Common myeloid progenitor, CD34-positive (primary cell): ENCODE results near the gene ELAVL4.
"Not testable (repeated sequence)": the region's sequence is repeated elsewhere in the genome, so short reads cannot be mapped to it uniquely, and the experiment has no call there.

ENCODE experiments used
- CTCF ChIA-PET: fragments of 350-600 bp; sonication (Branson Sonifier 250); formaldehyde crosslinking; loops from one replicate; lab custom pipeline; 2021; ENCODE audit warnings: antibody characterized with exemption; lab: Charles Lee
- POLR2A ChIA-PET: fragments of 350-600 bp; sonication (Branson Sonifier 250); formaldehyde crosslinking; loops from one replicate; lab custom pipeline; 2021; ENCODE audit warnings: antibody characterized with exemption; lab: Charles Lee
- DNase-seq, 3 donors: peaks; one replicate each; pipeline versions ENCODE4 v3.0.0 to v3.0.0-alpha.2; 2013
- H3K27ac ChIP-seq, 2 experiments: 1 replicate in 1 of 2; 2 replicates in 1 of 2; pipeline ENCODE4 v1.7.0; 2013; ENCODE audit warnings: inconsistent platforms in 2 of 2, low read length in 2 of 2, mild to moderate bottlenecking in 2 of 2, low read depth in 1 of 2, moderate library complexity in 1 of 2; ENCODE audit not compliant: severe bottlenecking in 2 of 2, insufficient read depth in 1 of 2, poor library complexity in 1 of 2
- H3K27me3 ChIP-seq, 5 experiments: replicated peaks in 2 of 5; 1 replicate in 3 of 5; 2 replicates in 2 of 5; pipeline versions ENCODE4 v1.6.1 to v1.7.0; 2013; ENCODE audit warnings: low read length in 4 of 5, mild to moderate bottlenecking in 2 of 5, moderate library complexity in 2 of 5, inconsistent platforms in 1 of 5; ENCODE audit not compliant: insufficient read depth in 5 of 5, control insufficient read depth in 4 of 5
- H3K36me3 ChIP-seq, 4 experiments: 1 replicate in 2 of 4; 2 replicates in 2 of 4; pipeline versions ENCODE4 v1.6.1 to v1.7.0; 2013; ENCODE audit warnings: low read length in 3 of 4, control low read depth in 1 of 4, mild to moderate bottlenecking in 1 of 4; ENCODE audit not compliant: control insufficient read depth in 4 of 4, insufficient read depth in 4 of 4
- H3K4me1 ChIP-seq, 4 experiments: 1 replicate in 3 of 4; 2 replicates in 1 of 4; pipeline versions ENCODE4 v1.6.1 to v1.7.1; 2013; ENCODE audit warnings: low read length in 3 of 4, mild to moderate bottlenecking in 3 of 4, control low read depth in 1 of 4, inconsistent platforms in 1 of 4, moderate library complexity in 1 of 4; ENCODE audit not compliant: control insufficient read depth in 4 of 4, insufficient read depth in 4 of 4; ENCODE audit errors: control extremely low read depth in 1 of 4
- H3K4me3 ChIP-seq, 7 experiments: 1 replicate in 4 of 7; 2 replicates in 3 of 7; pipeline versions ENCODE4 v1.5.1 to v1.7.0; 2013; ENCODE audit warnings: mild to moderate bottlenecking in 7 of 7, low read length in 6 of 7, moderate library complexity in 6 of 7, inconsistent platforms in 2 of 7, low read depth in 2 of 7, control low read depth in 1 of 7; ENCODE audit not compliant: insufficient read depth in 4 of 7, control insufficient read depth in 1 of 7; ENCODE audit errors: extremely low read depth in 1 of 7
- H3K9me3 ChIP-seq, 5 experiments: 1 replicate in 4 of 5; 2 replicates in 1 of 5; pipeline versions ENCODE4 v1.6.1 to v1.7.1; 2013; ENCODE audit warnings: low read length in 4 of 5, mild to moderate bottlenecking in 2 of 5, inconsistent platforms in 1 of 5, low read depth in 1 of 5, moderate library complexity in 1 of 5; ENCODE audit not compliant: control insufficient read depth in 4 of 5, insufficient read depth in 2 of 5; ENCODE audit errors: control extremely low read depth in 1 of 5
- WGBS: methylation state at CpG from one replicate; pipeline ENCODE4 v1.1.5; 2013; ENCODE audit not compliant: insufficient coverage; 5-methylcytosine and 5-hydroxymethylcytosine counted together

Gene ELAVL4

DNA sequence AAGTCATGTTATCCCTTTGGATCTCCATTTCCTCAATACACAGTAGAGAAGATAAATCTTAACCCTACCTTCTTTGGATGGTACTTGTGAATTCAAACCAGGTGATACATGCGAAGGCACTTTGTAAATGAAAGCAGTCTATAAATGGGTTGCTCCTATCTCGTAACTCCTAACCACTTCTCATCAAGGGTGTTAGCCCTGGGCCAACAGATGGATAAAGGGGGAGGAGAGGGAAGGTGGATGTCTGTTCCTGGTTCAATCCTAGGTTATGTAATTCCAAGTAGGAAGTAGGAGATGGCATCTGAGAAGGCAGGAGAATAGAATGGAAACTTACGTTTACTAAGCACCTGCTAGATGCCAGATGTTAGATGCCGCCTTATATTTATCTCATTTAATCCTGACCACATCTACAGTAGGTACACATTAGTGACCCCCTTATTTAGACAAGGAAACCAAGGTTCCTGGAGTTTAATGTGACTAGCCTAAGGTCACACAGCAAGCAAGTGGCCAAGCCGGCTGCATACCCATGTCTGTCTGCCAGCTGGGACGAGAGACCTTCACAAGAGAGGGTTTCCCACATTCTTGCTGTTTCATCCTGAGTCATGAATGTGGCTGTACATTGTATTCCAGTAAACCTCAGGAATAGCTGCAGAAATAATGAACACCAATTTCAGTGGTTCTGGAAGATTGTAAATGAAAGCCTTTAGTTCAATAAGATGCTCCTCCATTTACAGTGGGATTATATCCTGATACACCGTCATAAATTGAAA, 47.7 kb downstream of the ELAVL4 start:
- peaks cover 0 to 2% (median 0%) of the 10 kb centered on the region in 5 experiments for H3K27me3 ChIP-seq
- no peaks in the 10 kb centered on the region for H3K9me3 ChIP-seq
- peaks cover 3 to 19% (median 9%) of the 10 kb centered on the region in 4 experiments for H3K4me1 ChIP-seq
- H3K36me3 ChIP-seq, result no peaks in the 10 kb centered on the region
- POLR2A ChIA-PET, result no interaction called here
- CTCF ChIA-PET, result interaction anchor here (1.0 kb wide), 1 partner anchor 27 kb away, joined by 3 read pairs; no protein-coding TSS in a partner anchor
- H3K4me3 ChIP-seq, result no peak overlapping the region
- no peak overlapping the region for H3K27ac ChIP-seq
- no peak for DNase-seq
- WGBS, result 100% methylated on average over 1 of the region's 7 CpGs

DNA sequence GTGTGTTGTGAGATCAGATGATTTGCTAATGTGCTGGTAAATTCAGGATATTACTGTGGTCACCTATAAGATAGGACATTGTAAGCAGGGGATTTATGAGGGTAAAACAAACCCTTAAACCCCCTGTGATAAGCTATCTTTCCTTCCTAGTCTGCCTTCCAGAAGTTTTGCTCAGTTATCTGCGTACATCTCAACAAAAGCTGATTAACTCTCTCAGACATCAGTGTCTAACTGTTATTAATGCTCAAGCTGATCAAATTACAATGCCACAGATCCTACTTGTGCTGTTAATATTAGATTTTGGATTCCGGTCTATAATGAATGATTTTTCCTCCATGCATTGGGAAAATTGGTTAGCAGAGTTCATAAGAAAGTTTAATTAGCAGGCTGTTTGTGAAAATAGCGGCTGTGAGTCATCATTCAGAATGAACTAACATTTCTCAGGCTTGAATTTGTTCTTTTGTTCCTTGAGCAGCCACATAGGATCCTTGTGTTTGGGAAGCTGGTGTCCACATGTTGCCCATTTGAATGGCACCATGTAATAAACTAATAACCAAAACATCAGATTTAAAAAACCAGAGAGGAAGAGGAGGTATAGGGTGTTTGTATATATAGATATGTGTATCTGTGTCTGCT, 48.7 kb downstream of the ELAVL4 start:
- no peak overlapping the region for H3K4me3 ChIP-seq
- H3K36me3 ChIP-seq, result no peaks in the 10 kb centered on the region
- H3K27me3 ChIP-seq, result peaks cover 0 to 4% (median 0%) of the 10 kb centered on the region in 5 experiments
- H3K9me3 ChIP-seq, result no peaks in the 10 kb centered on the region
- POLR2A ChIA-PET, result no interaction called here
- no peak overlapping the region for H3K27ac ChIP-seq
- H3K4me1 ChIP-seq, result peaks cover 3 to 19% (median 9%) of the 10 kb centered on the region in 4 experiments
- 100% methylated on average over 2 of the region's 3 CpGs for WGBS
- no peak for DNase-seq
- CTCF ChIA-PET, result interaction anchor here (1.0 to 1.6 kb wide), 2 partner anchors 18 to 26 kb away, joined by 3 to 5 read pairs; no protein-coding TSS in a partner anchor

DNA sequence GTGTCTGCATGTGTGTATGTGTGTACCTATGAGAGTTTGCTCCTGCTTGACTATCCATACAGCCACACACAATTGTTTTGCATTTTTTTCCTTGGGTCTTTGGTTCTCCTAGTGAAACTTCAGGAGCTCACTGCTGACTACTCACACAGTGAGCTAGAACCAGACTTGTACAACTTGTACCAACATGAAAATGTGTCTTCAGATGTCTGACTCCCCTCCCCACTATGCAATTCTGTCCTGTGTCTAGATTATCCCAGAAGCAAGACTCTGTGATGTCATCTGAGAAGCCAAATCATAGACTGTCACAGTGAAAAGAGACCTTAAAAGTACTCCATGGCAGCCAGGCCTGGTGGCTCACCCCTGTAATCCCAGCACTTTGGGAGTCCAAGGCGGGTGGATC, 49.7 kb downstream of the ELAVL4 start:
- Histone ChIP-seq H3K9me3 (no peaks in the 10 kb centered on the region), H3K4me3 (no peak overlapping the region), H3K36me3 (no peaks in the 10 kb centered on the region), H3K27ac (no peak overlapping the region), H3K4me1 (peaks cover 3 to 19% (median 9%) of the 10 kb centered on the region in 4 experiments), H3K27me3 (peaks cover 0 to 4% (median 0%) of the 10 kb centered on the region in 5 experiments)
- no peak for DNase-seq
- WGBS, result no CpG with 5 or more reads among the region's 1 CpG
- ChIA-PET POLR2A (no interaction called here), CTCF (interaction anchor here (1.6 kb wide), 1 partner anchor 17 kb away, joined by 5 read pairs; no protein-coding TSS in a partner anchor)

DNA sequence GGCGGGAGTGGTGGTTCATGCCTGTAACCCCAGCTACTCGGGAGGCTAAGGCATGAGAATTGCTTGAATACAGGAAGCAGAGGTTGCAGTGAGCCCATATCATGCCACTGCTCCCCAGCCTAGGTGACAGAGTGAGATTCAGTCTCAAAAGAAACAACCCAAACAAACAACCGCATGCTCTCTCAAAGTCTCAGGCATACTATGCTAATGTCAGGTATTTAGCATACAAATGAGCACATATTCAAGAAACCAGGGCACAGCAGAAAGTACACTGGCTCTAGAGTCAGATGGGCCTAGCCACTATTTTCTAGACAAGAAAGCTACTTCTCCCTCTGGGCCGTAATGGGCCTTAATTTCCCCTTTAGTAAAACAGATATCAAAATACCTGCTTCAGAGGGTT, 55.0 kb downstream of the ELAVL4 start:
- Histone ChIP-seq H3K4me3 (no peak overlapping the region), H3K27ac (no peak overlapping the region), H3K4me1 (no peaks in the 10 kb centered on the region), H3K27me3 (peaks cover 0 to 4% (median 0%) of the 10 kb centered on the region in 5 experiments), H3K36me3 (no peaks in the 10 kb centered on the region), H3K9me3 (no peaks in the 10 kb centered on the region)
- no peak for DNase-seq
- CTCF ChIA-PET, result no interaction called here
- WGBS, result 100% methylated on average over 1 of the region's 4 CpGs
- POLR2A ChIA-PET, result no interaction called here

DNA sequence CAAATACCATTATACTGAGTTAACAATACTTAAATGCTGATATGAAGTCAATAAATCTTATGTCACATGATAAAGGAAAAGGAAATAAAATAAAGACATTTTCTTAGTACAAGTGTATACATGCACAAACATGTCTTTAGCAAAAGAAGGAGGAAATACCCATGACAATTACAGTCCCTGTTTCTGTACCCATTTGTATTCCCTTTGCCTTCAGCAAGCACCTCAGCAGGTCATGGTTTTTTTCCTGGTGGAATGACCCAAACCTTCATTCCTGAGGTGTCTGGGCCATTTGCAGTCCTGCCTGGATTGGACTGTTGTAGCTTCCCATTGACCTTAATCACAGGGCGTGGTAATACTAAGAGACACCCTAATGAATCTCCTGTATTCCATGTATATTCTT, 57.6 kb downstream of the ELAVL4 start:
- CTCF ChIA-PET, H3K9me3 ChIP-seq, H3K4me1 ChIP-seq, H3K27me3 ChIP-seq, H3K4me3 ChIP-seq, H3K36me3 ChIP-seq, H3K27ac ChIP-seq, DNase-seq, POLR2A ChIA-PET: not testable (repeated sequence)
- WGBS, result no CpG with 5 or more reads among the region's 1 CpG

DNA sequence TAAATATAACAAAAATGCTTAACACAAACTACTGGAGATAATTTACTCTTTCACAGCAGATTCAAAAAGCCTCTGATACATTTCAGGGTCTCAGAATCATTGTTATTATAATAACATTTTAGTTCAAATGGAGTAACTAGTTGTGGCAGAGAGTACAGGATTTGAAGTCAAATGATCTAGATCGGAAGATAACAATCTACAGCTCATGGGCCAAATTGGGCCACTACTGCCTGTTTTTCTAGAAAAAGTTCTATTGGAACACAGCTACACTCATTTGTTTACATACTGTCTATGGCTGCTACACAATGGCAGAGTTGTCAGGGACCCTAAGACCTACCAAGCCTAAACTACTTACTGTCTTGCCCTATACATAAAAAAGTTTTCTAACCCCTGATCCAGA, 63.6 kb downstream of the ELAVL4 start:
- no peak for DNase-seq
- no peaks in the 10 kb centered on the region for H3K4me1 ChIP-seq
- no CpG with 5 or more reads among the region's 1 CpG for whole genome bisulfite sequencing
- CTCF ChIA-PET, result interaction anchor here (2.2 kb wide), 1 partner anchor 13 kb away, joined by 5 read pairs; no protein-coding TSS in a partner anchor
- no peak overlapping the region for H3K4me3 ChIP-seq
- H3K27me3 ChIP-seq, result no peaks in the 10 kb centered on the region
- H3K9me3 ChIP-seq, result no peaks in the 10 kb centered on the region
- no peaks in the 10 kb centered on the region for H3K36me3 ChIP-seq
- POLR2A ChIA-PET, result no interaction called here
- H3K27ac ChIP-seq, result no peak overlapping the region

DNA sequence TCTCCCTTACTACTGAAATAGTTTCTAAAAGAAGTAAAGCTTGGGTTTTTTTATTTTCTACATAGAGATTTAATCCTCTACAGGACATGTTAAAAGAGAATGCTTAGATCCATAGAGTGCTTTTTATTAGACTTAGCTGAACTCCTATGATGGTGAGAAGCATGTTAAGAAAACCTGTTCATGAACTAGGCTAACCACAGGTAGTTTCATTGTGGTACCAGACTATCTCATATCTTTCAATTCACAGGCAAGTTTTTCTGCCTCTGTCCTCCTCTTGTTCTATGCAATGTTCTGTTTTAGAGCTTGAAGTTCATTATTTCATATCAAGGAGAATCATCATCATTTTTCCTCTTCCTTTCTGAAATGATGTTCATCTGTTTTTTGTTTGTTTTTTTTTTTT, 65.4 kb downstream of the ELAVL4 start:
- ChIA-PET CTCF (no interaction called here), POLR2A (no interaction called here)
- no peak for DNase-seq

More for the DNA sequence above, 65.4 kb downstream of the ELAVL4 start:
- Histone ChIP-seq H3K9me3 (no peaks in the 10 kb centered on the region), H3K36me3 (no peaks in the 10 kb centered on the region), H3K27ac (no peak overlapping the region), H3K27me3 (no peaks in the 10 kb centered on the region), H3K4me3 (no peak overlapping the region), H3K4me1 (no peaks in the 10 kb centered on the region)
